Measurements from ENCODE around the gene ZNF549. TPM values are rescaled to one million over a fixed set of nuclear protein-coding genes. Genes with fewer than 3 reads are reported as not detected.

Gene ZNF549
- total RNA-seq, 1 experiment from 2014 or later = 9.2 TPM

- H3K27me3 Mint-ChIP-seq (ENCODE audit: low read depth) = peaks cover 9% of the 10 kb centered on the region
- ATAC-seq (no peak), DNase-seq (ENCODE audit: low spot score) (no peak)
- no peaks in the 10 kb centered on the region for H3K4me1 Mint-ChIP-seq
- ChIA-PET POLR2A (no interaction called here), CTCF (no interaction called here)
- peaks cover 64% of the 10 kb centered on the region for H3K36me3 Mint-ChIP-seq
- TF ChIP-seq KAT7 (CRISPR knock-in tag; IDR thresholded peaks at IDR 0.05; ENCODE audit: borderline replicate concordance) (no peak), ZNF263 (CRISPR knock-in tag; IDR thresholded peaks at IDR 0.05; ENCODE audit: low read depth) (no peak), ZNF512 (CRISPR knock-in tag; IDR thresholded peaks at IDR 0.05; ENCODE audit: borderline replicate concordance) (no peak), JUN (CRISPR knock-in tag; IDR thresholded peaks at IDR 0.05) (no peak), NR1H2 (CRISPR knock-in tag; IDR thresholded peaks at IDR 0.05) (no peak), ZSCAN18 (CRISPR knock-in tag; IDR thresholded peaks at IDR 0.05) (no peak), GRHL2 (CRISPR knock-in tag; IDR thresholded peaks at IDR 0.05; ENCODE audit: insufficient replicate concordance, severe bottlenecking) (no peak), CBFB (CRISPR knock-in tag; IDR thresholded peaks at IDR 0.05; ENCODE audit: low read depth) (no peak), OVOL2 (CRISPR knock-in tag; IDR thresholded peaks at IDR 0.05; ENCODE audit: borderline replicate concordance) (no peak), MYBL2 (CRISPR knock-in tag; IDR thresholded peaks at IDR 0.05) (no peak), STAT6 (CRISPR knock-in tag; conservative IDR thresholded peaks at IDR 0.05; ENCODE audit: low read depth) (no peak), RELA (CRISPR knock-in tag; IDR thresholded peaks at IDR 0.05; ENCODE audit: borderline replicate concordance) (no peak), SMAD3 (CRISPR knock-in tag; IDR thresholded peaks at IDR 0.05; ENCODE audit: borderline replicate concordance) (no peak), ZBTB21 (CRISPR knock-in tag; IDR thresholded peaks at IDR 0.05; ENCODE audit: borderline replicate concordance) (no peak), PRRX2 (CRISPR knock-in tag; IDR thresholded peaks at IDR 0.05) (no peak)
- TF ChIP-seq, protein P1, sequence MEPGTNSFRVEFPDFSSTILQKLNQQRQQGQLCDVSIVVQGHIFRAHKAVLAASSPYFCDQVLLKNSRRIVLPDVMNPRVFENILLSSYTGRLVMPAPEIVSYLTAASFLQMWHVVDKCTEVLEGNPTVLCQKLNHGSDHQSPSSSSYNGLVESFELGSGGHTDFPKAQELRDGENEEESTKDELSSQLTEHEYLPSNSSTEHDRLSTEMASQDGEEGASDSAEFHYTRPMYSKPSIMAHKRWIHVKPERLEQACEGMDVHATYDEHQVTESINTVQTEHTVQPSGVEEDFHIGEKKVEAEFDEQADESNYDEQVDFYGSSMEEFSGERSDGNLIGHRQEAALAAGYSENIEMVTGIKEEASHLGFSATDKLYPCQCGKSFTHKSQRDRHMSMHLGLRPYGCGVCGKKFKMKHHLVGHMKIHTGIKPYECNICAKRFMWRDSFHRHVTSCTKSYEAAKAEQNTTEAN (CRISPR knock-in tag; IDR thresholded peaks at IDR 0.05) = no peak
- TF ChIP-seq, protein P2, sequence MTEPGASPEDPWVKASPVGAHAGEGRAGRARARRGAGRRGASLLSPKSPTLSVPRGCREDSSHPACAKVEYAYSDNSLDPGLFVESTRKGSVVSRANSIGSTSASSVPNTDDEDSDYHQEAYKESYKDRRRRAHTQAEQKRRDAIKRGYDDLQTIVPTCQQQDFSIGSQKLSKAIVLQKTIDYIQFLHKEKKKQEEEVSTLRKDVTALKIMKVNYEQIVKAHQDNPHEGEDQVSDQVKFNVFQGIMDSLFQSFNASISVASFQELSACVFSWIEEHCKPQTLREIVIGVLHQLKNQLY (CRISPR knock-in tag; IDR thresholded peaks at IDR 0.05) = no peak
- TF ChIP-seq, protein P3, sequence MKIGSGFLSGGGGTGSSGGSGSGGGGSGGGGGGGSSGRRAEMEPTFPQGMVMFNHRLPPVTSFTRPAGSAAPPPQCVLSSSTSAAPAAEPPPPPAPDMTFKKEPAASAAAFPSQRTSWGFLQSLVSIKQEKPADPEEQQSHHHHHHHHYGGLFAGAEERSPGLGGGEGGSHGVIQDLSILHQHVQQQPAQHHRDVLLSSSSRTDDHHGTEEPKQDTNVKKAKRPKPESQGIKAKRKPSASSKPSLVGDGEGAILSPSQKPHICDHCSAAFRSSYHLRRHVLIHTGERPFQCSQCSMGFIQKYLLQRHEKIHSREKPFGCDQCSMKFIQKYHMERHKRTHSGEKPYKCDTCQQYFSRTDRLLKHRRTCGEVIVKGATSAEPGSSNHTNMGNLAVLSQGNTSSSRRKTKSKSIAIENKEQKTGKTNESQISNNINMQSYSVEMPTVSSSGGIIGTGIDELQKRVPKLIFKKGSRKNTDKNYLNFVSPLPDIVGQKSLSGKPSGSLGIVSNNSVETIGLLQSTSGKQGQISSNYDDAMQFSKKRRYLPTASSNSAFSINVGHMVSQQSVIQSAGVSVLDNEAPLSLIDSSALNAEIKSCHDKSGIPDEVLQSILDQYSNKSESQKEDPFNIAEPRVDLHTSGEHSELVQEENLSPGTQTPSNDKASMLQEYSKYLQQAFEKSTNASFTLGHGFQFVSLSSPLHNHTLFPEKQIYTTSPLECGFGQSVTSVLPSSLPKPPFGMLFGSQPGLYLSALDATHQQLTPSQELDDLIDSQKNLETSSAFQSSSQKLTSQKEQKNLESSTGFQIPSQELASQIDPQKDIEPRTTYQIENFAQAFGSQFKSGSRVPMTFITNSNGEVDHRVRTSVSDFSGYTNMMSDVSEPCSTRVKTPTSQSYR (CRISPR knock-in tag; IDR thresholded peaks at IDR 0.05) = no peak
- no peak overlapping the region for H3K4me3 Mint-ChIP-seq
- no peak overlapping the region for H3K27ac Mint-ChIP-seq
- peaks cover 71% of the 10 kb centered on the region for H3K9me3 Mint-ChIP-seq
These were observed 14.3 kb upstream of the ZNF549 start for GRCh38 chr19:57512845-57513244.
